Stimulated activated CD4-positive, alpha-beta T cell treated with anti-CD3 and anti-CD28 coated beads, TNF-alpha, amount 100 ng/mL, for 24 hours (primary cell): ENCODE results near the gene GDPGP1.
A peak's percentile ranks its signal among the peaks of the same experiment; 100 is the strongest.
"Not testable (repeated sequence)": the region's sequence is repeated elsewhere in the genome, so short reads cannot be mapped to it uniquely, and the experiment has no call there.

ENCODE experiments used
- DNase-seq, 3 experiments: peaks; one replicate each; pipeline ENCODE4 v3.0.0-alpha.2; 2020; ENCODE audit warnings: low read depth in 3 of 3

Gene GDPGP1

DNA sequence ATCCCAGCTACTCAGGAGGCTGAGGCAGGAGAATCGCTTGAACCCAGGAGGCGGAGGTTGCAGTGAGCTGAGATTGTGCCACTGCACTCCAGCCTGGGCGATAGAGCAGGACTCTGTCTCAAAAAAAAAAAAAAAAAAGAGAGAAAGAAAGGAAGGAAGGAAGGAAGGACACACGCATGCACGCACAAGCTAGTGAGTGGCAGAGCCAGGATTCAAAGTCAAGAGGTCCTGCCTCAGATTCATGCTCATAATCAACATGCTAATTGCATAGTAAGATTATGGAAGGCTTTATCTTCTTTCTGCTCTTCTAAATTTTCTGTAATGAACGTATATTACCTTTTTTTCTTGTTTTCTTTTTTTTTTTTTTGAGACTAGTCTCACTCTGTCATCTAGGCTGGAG is 26.7 kb downstream of the GDPGP1 start:
- DNase-seq: not testable (repeated sequence)

DNA sequence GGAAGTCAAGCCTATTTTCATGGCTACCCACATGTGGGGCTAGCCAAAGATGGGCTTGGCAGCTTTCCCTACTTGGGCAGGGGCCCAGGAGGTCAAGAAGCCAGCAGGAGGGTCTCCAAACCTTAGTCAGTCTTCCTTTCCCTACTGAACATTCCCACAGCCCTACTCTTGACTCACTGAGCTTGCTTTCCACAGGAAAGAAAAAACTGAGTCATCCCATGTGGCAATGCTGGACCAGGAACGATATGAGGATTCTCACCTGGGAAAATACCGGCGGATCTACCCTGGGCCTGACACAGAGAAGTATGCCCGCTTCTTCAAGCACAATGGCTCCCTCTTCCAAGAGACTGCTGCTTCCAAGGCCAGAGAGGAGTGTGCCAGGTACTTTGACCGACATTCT is 27.8 kb downstream of the GDPGP1 start:
- no peak for DNase-seq

DNA sequence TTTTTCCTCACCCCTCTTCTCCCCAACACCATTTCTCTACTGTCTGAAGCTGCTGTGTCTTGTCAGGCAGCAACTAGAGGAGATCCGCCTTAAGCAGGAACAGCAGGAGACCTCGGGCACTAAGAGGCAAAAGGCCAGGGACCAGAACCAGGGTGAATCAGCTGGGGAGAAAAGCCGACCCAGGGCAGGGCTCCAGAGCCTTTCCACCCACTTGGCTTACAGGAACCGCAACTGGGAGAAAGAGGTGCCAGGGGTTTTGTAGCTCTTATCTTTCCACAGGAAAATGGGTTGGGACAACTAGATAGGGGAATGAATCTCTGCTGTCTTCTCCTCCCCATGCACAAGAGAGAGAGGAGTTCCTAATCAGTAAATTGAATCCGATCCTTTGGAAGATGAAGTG is 28.4 kb downstream of the GDPGP1 start:
- no peak for DNase-seq

DNA sequence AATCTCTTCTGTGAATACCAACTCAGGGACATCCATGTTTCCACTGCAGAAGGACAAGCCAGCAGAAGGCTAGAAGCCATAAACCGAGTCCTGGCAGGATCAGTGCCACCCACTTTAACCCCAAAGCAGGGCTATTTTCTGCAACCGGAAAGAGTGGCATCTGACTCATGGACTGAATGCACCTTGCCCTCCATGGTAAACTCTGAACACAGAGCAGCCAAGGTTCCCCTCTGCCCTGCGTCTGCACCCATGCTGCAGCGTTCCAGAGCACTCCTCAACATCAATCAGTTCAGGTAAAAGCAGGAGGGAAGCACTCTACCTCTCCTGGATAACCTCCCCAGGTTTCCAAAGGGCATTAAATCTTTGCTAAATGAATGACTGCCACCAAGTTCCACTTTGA is 30.7 kb downstream of the GDPGP1 start:
- DNase-seq: peak in 1 of 3 experiments; percentile 26

DNA sequence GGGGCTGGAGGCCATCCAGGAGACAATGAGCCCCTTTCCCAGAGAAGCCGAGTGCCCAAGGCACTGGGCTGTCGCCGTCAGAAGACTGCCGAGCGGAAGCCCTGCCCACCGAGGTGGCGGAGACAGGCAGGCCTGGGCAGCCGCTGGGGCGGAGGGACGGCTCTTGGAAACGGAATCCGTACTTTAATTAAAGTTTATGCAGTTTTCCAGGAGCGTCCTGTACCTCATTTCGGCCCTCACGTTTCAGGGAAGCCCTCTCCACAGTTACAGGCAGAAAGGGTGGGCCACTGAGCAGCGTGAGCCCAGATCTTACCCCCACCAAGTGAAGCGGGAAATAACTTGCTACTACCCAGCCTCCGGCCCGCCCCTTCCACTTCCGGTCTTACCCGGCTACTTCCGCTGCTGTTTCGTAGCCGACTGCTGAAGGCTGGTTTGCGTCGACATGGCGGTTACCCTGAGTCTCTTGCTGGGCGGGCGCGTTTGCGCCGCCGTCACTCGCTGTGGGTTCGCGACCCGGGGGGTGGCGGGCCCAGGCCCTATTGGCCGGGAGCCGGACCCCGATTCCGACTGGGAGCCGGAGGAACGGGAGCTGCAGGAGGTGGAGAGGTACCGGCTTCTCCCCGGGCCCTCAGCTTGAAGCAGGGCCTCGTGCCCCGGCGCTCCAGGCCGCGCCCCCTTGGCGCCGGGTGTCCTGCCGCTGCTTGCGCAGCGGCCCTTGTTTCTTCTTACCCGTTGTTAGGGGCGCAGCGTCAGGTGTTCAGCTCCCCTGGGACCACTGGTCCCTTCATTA is 31.5 kb downstream of the GDPGP1 start, which contains the start of gene NGRN:
Gene NGRN, plus strand, starts transcription at position 402 of the 790 bp plus-strand sequence. Its CDS starts 41 bp downstream, at position 443.
- peak; percentile 87 to 93 (median 87) for DNase-seq

DNA sequence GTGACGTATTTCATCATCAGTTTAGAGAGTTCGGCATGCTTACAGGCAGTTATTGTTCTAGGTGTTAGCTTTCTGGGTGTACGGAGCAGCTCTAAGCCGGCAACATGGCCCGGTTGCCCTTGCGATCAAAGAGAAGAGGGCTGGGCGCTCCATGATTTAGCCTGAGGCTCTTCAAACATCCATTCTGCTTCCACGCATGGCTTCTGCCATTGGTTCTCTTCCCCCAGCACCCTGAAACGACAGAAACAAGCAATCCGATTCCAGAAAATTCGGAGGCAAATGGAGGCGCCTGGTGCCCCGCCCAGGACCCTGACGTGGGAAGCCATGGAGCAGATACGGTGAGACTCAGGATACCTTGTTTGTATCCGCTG is 32.0 kb downstream of the GDPGP1 start:
- peak in 2 of 3 experiments; percentile 27 to 51 for DNase-seq

DNA sequence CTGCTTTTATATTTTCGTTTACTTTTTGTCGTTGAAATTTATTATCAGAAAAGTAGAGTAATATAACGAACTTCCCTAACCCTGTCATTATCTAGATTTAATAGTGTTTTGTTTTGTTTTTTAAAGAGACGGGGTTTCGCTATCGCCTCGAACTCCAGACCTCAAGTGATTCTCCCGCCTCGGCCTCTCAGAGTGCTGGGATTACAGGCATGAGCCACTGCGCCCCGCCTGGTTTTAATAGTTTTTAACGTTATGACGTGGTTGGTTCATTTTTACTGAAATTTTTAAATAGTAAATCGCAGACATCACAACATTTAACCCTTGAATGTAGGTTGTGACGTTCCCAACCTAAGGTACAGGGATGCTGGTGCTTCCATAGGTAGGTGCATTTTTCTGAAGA is 32.5 kb downstream of the GDPGP1 start:
- peak in 1 of 3 experiments; percentile 21 for DNase-seq

DNA sequence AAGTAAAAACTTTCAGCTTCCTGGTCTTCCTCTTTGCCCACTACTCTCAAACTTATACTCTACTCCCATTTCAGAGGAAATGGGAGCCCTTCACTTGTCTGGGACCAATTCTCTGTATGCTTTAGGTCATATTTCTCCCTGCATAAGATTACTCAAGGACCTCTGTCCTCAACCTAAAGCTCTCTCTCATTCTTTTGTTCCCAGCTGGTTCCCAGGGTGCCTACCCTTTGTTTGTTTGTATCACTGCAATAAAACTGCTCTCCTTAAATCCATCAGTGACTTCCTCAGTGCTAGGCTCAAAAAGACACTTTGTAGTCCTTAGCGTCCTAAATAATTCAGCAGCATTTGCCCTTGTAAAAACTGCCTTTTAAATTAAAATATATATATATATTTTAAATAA is 34.4 kb downstream of the GDPGP1 start:
- no peak for DNase-seq

DNA sequence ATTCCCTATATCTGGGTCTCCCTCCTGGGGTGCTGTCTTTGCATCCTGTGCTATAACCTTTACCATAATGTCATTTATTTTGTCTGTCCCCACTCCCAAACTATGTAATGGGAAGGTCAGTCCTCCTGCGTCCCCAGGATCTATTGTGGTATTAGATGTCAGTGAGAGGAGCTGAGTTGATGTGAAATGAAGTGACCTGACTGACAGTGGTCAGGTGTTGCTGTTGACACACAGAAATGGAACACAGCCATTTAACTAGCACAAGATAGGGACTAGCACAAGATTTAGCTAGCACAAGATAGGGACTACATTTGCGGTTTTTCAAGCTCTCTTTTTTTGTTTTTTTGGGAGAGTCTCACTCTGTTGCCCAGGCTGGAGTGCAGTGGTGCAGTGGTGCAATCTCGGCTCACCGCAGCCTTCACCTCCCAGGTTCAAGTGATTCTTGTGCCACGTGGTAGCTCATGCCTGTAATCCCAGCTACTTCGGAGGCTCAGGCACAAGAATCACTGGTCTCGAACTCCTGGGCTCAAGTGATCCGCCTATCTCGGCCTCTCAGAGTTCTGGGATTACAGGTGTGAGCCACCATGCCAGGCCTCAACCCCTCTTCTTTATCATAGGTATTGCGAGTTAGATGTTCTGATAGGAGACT is 36.6 kb downstream of the GDPGP1 start:
- no peak for DNase-seq

DNA sequence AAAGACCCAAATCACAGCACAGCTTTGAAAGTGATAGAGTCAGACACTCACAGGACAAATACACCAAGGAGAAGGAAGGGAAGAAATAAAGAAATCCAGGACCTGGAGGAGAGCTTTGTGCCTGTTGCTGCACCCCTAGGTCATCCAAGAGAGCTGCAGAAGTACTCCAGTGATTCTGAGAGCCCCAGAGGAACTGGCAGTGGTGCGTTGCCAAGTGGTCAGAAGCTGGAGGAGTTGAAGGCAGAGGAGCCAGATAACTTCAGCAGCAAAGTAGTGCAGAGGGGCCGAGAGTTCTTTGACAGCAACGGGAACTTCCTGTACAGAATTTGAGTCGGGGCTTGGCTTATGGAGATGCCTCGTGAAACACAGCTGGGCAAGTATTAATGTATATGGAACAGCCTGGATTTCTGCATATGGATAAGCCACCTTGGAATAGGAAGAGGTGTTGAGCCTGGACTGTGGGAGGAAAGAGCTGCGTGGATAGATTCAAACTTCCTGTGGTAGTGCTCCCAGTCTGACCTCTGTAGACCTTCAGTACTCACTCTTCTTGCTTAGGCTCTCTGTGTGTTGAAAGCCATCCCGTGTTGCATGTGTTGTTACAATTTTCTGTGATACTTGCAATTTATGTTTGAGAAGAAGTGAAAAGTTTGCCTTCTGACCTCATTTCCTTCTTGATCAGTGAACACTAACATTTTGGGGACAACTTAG is 37.6 kb downstream of the GDPGP1 start:
- no peak for DNase-seq

DNA sequence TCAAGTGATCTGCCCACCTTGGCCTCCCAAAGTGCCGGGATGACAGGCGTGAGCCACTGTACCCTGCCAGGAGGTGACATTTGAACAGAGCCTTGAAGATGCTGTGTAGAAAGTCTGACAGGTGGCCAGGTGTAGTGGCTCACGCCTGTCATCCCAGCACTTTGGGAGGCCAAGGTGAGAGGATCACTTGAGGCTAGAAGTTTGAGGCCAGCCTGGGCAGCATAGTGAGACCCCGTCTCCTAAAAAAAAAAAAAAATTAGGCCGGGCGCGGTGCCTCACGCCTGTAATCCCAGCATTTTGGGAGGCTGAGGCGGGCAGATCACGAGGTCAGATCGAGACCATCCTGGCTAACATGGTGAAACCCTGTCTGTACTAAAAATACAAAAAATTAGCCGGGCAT is 44.5 kb downstream of the GDPGP1 start:
- DNase-seq: not testable (repeated sequence)

DNA sequence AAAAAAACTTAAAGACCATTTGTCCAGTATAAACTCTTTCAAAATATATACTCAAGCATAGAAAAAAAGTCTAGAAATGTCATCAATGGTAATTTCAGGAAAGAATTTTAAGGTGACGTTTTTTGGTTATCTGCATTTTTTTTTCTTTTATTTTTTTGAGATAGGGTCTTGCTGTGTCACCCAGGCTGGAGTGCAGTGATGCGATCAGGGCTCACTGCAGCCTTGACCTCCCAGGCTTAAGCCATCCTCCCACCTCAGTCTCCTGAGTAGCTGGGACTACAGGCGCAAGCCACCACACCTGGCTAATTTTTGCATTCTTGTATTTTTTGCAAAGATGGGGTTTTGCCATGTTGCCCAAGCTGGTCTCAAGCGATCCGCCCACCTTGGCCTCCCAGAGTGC is 46.7 kb downstream of the GDPGP1 start:
- not testable (repeated sequence) for DNase-seq

DNA sequence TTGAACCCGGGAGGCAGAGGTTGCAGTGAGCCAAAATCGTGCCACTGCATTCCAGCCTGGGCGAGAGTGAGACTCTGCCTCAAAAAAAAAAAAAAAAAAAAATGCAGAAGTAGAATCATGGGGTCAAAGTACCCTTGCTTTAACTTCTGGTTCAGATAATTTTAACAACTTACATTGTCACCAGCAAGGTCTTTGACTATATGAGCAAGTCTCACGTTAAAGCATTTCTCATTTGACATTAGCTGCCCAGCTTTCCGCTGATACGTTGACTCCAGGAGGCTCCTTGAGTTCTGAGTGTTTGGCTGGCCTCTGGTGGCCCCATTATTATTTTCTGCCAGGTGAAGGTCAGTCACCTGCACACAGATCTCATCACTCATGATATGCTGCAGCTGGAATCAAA is 47.6 kb downstream of the GDPGP1 start:
- not testable (repeated sequence) for DNase-seq

DNA sequence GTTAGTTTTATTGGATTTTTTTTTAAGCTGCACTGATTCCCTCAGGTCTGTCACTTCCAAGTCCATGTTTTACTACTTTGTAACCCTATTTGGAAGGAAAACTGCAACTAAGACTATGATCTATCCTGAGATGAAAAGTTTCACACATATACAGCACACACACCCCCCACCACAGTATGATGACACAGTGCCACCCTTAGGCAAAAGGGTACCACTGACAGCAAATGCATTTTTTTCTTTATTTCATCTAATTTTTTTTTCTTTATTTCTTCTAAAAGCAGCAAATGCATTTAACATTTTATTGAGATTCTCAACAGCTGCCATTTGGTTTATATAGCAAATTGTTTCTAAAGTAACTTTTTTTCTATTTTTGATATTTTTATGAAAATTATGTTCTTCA is 52.7 kb downstream of the GDPGP1 start:
- peak in 1 of 3 experiments; percentile 32 for DNase-seq

DNA sequence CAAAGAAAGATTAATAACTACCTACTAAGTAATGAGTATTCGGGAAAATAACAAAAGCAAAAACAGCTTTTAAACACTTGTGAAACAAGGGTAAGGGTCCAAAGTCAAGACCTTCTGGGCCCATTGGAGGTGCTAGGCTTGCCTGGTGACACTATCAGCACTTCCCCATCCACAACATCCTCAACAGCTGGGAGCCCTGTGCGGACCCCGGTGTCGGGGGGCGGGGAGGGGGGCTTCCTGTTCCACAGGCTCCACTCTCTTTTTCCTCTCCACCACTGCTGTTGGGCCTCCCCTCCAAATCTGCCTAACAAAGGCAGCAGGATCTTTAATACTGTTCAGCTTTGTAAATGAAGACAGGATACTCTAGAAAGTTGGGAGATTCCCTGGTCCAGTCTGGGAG is 53.1 kb downstream of the GDPGP1 start:
- DNase-seq: no peak

DNA sequence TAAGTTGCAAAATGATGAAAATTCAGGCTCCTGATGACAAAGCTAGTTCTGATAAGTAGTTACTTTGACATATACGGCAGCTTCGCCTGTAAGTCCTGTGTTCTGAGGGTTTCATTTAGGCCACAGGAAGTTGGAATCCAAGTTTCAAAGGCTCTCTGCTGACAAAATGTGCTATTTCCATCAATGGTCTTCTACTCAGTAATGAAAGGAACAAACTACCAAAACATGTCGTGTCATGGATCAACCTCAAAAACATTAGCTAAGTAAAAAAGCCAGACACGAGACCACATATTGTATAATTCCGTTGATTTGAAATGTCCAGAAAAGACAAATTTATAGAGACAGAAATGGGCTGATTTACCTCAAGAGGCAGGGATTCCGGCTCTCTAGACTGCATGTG is 53.9 kb downstream of the GDPGP1 start:
- no peak for DNase-seq

DNA sequence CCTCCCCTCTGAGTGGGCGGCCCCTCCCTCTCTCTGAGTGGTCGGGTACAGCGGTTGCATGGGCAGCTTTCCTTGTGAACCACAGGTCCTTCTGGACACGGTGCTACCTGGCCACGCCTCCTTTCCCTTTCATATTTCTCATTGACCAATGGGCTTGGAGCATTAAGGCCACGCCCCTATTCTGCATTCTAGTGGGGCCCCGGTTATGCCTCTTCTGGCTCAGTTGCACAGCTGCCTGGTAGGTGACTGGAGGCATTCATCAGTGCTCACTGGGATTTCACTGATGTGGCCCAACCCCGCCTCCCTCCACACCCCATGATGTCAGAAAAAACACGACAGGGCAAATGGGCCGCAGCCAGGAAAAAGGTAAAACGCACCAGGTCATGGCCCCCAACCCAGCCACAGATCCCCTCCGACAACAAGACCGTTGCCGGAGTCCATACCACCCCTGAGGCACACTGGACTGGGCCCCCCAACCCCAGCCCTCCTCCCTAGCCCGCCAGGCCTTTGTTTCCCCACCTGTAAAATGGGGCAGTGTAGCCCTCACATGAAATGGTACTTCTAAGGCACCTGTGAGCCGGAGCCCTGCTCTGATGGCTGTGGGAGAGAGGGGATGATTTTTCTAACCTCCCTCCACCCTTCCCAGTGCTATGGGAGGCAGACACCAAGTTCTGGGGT is 57.8 kb downstream of the GDPGP1 start:
- DNase-seq: peak in 1 of 3 experiments; percentile 12

DNA sequence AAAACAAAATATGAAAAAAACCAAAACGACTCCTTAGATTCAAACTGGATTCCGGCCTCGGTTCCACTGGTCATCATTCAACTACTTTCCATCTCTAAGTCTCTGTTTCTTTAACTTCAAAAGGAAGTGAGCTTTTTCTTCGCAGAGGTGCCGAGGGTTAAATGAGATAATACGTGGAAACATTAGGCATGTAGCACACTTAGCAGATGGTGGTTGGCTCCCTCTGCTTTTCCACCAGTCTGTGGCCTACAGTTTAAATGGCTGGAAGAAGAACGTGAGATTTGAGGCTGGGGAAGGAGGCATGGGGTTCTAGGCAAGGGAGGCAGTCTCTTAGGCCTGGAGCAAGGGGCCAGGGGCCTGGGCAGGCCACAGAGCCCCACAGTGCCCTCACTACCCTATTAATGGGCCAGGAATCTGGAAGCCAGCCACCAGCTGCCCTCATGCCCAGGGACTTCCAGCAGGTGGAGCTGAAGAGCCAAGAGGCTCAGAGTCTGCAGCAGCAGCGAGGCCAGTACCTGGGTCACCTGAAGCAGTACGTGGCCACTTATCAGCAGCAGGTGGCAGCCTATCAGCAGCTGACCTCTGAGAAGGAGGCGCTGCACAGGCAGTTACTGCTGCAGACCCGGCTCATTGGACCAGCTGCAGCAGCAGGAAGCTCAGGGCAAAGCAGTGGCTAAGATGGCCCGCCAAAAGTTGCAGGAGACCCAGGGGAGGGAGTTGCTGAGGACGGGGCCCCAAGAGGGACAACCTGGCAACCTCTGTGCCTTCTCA is 59.2 kb downstream of the GDPGP1 start:
- DNase-seq: peak; percentile 51 to 74 (median 60)

DNA sequence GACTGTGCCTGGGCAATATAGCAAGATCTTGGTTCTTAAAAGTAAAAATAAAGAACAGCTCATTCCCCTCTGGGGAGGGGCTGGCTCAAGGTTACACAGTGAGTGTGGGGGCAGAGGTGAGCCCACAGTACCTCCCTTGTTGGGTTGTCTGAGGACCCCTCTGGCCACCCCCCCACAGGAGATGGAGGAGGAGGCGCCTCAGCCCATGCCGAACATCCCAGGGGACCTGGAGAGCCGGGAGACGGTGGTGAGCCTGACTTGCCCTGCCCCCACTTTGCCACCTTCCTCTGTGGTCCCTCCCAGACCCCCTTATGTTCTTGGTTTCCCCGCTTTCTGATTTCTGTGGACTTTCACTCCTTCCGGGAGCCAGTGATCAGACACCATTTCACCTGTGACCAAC is 60.1 kb downstream of the GDPGP1 start:
- no peak for DNase-seq

DNA sequence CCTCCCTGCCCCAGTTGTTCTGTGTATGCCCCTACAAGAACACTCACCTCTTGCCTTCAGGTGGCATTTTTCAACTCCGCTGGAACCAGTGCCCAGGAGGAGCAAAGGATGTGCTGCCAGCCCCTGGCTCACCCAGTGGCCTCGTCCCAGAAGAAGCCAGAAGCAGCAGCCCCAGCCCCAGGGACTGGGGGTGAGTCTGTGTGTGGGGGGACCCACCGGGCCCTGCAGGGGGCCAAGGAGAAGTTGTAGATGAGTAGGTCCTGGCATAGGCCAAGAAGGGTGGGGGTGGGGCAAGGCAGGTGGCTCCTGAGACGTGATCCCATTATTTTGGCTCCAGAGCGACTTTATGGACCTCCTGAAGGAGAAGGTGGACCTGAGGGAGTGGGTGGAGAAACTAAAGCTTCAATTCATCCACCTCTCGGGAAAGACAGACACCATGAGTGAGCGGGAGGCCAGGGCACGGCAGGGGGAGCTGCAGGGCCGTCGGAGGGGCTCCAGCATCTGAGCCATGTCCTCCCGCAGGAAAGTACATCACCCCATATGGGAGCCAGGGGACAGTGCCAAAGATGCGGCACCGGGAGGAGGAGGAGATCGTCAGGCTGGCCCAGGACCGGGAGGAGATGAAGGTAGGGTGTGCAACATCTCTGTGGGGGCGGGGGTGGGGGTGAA is 60.7 kb downstream of the GDPGP1 start:
- no peak for DNase-seq

DNA sequence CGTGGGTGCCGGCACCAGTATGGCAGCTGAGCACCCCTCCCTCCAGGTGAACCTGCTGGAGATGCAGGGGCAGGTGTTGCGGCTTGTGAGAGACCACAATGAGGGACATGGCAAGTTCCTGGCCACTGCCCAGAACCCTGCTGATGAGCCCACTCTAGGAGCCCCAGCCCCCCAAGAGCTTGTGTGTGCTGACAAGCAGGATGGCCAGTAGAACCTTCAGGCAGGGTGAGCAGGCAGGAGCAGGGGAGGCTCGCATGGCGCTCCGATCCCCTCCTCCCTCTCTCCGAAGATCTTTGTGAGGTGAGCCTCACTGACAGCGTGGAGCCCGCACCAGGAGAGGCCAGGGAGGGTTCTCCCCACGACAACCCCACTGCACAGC is 61.2 kb downstream of the GDPGP1 start:
- DNase-seq: no peak
